Sigmoid colon (tissue), 4 donors: Measurements from ENCODE around the gene RASL11B.

Experiments used
- CTCF ChIP-seq, 4 experiments: fragments of 450-650 bp in 3 of 4; fragments of 200-600 bp in 1 of 4; IDR thresholded peaks; one replicate each; pipeline ENCODE4 v1.5.1; 2016 to 2019; ENCODE audit warnings: antibody characterized with exemption in 4 of 4, mild to moderate bottlenecking in 3 of 4, moderate library complexity in 2 of 4
- EP300 ChIP-seq, 4 donors: sonication (generic); formaldehyde crosslinking; IDR thresholded peaks; one replicate each; pipeline ENCODE4 v1.6.1; 2017; ENCODE audit warnings: antibody characterized with exemption in 4 of 4
- POLR2A ChIP-seq, 2 donors: fragments of 450-650 bp; IDR thresholded peaks; one replicate each; pipeline ENCODE4 v1.6.1; 2016; ENCODE audit warnings: antibody characterized with exemption in 2 of 2, mild to moderate bottlenecking in 2 of 2, moderate library complexity in 2 of 2
- POLR2AphosphoS5 ChIP-seq, 4 donors: sonication (generic); formaldehyde crosslinking; IDR thresholded peaks; one replicate each; pipeline ENCODE4 v1.6.1; 2017; ENCODE audit warnings: antibody characterized with exemption in 4 of 4

- no peak for TF ChIP-seq POLR2A (IDR thresholded peaks at IDR 0.05)
- no peak for TF ChIP-seq EP300 (IDR thresholded peaks at IDR 0.05)
- no peak for TF ChIP-seq CTCF (IDR thresholded peaks at IDR 0.05)
- no peak for TF ChIP-seq POLR2AphosphoS5 (IDR thresholded peaks at IDR 0.05)
Measured at GRCh38 chr4:52836120-52836519, 26.0 kb upstream of the RASL11B start.
